ENCODE data around the gene CHN2.

- TF ChIP-seq POLR2AphosphoS5 (IDR thresholded peaks at IDR 0.05; ENCODE audit: low read depth, low read length) (no peak), POLR2A (IDR thresholded peaks at IDR 0.05; ENCODE audit: low read depth, low read length) (no peak)
These were observed 2.5 kb downstream of the CHN2 start for GRCh38 chr7:29196971-29197595.
